Testis (tissue), 3 donors: Measurements from ENCODE around the gene SMAGP. TPM values are rescaled to one million over a fixed set of nuclear protein-coding genes. Genes with fewer than 3 reads are reported as not detected.

ENCODE experiments used
- DNase-seq: peaks from one replicate; pipeline ENCODE4 v3.0.0-alpha.2; 2019
- H3K27ac ChIP-seq, 2 donors: fragments of 200-600 bp; sonication (generic); one replicate each; pipeline ENCODE4 v1.5.1; 2019
- H3K27me3 ChIP-seq: fragments of 200-600 bp; sonication (generic); one replicate; pipeline ENCODE4 v1.5.1; 2019
- H3K36me3 ChIP-seq: fragments of 200-600 bp; sonication (generic); one replicate; pipeline ENCODE4 v1.5.1; 2017; ENCODE audit warnings: low read depth; ENCODE audit errors: missing control alignments
- H3K4me1 ChIP-seq: fragments of 200-600 bp; sonication (generic); one replicate; pipeline ENCODE4 v1.5.1; 2019
- H3K4me3 ChIP-seq, 2 donors: fragments of 200-600 bp; sonication (generic); one replicate each; pipeline ENCODE4 v1.5.1; 2017 to 2019
- H3K9me3 ChIP-seq: fragments of 200-600 bp; sonication (generic); one replicate; pipeline ENCODE4 v1.5.1; 2017
- POLR2A ChIP-seq: fragments of 450-650 bp; IDR thresholded peaks from one replicate; pipeline ENCODE4 v1.6.1; 2017; ENCODE audit warnings: antibody characterized with exemption, mild to moderate bottlenecking, moderate library complexity
- WGBS, 2 donors: methylation state at CpG; one replicate each; pipeline ENCODE4 v1.1.5; 2018; 5-methylcytosine and 5-hydroxymethylcytosine counted together
- intact Hi-C: fragments of 100-400 bp; cut with DNase I; formaldehyde crosslinking; loops from one replicate; pipeline ENCODE4 v1.15.1; 2023; ENCODE audit warnings: low total_unique reads
- polyA plus RNA-seq: library from polyadenylated mRNA; stranded (reverse); fragments of 350-450 nt; fragmentation: Illumina TruSeq; extraction: RNeasy Lipid Tissue Mini Kit (QIAGEN cat#74804); gene quantifications from one replicate; pipeline ENCODE4 v1.2.3, GENCODE V29; 2014; ENCODE audit warnings: low read depth, low replicate concordance; ENCODE audit not compliant: insufficient read depth
- total RNA-seq, 2 donors: library from RNA; depleted of rRNA; stranded (reverse); fragments of >200 nt; gene quantifications; one replicate each; pipeline ENCODE4 v1.2.3, GENCODE V29; 2016
- TF ChIP-seq, protein P1 (sequence below), 3 experiments: fragments of 450-650 bp in 2 of 3; fragments of 200-600 bp in 1 of 3; sonication (generic) in 1 of 3; IDR thresholded peaks; one replicate each; pipeline ENCODE4 v1.5.1; 2016 to 2019; ENCODE audit warnings: antibody characterized with exemption in 3 of 3, mild to moderate bottlenecking in 2 of 3, moderate library complexity in 1 of 3

SMAGP gene
- total and polyA plus RNA-seq, 3 donors from 2014 or later: 12.2 to 16.0 (median 13.5) TPM

DNA sequence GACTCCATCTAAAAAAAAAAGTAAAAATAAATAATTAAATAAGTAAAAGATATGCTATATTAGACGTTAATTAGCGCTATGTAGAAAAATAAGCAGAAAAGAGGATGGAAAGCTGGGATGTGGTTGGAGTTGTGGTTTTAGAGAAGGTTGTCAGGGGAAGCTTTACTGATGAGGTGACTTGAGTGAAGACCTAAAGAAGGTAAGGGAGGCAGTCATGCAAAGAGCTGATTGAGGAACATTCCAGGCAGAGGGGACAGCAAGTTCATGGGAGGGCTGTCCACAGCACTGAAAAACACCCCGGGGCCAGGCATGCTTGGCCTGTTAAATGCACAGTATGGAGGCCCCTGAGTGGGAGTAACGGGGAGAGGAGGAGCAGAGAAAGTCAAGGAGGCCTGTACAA lies 15.7 kb downstream of the SMAGP start:
- WGBS, 2 donors: 83% methylated on average over 4 of the region's 4 CpGs
- Histone ChIP-seq H3K27me3 (no peaks in the 10 kb centered on the region), H3K4me3 (no peak overlapping the region), H3K36me3 (no peaks in the 10 kb centered on the region), H3K9me3 (no peaks in the 10 kb centered on the region), H3K27ac (no peak overlapping the region), H3K4me1 (no peaks in the 10 kb centered on the region)
- TF ChIP-seq POLR2A: no peak
- TF ChIP-seq, protein P1, sequence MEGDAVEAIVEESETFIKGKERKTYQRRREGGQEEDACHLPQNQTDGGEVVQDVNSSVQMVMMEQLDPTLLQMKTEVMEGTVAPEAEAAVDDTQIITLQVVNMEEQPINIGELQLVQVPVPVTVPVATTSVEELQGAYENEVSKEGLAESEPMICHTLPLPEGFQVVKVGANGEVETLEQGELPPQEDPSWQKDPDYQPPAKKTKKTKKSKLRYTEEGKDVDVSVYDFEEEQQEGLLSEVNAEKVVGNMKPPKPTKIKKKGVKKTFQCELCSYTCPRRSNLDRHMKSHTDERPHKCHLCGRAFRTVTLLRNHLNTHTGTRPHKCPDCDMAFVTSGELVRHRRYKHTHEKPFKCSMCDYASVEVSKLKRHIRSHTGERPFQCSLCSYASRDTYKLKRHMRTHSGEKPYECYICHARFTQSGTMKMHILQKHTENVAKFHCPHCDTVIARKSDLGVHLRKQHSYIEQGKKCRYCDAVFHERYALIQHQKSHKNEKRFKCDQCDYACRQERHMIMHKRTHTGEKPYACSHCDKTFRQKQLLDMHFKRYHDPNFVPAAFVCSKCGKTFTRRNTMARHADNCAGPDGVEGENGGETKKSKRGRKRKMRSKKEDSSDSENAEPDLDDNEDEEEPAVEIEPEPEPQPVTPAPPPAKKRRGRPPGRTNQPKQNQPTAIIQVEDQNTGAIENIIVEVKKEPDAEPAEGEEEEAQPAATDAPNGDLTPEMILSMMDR (IDR thresholded peaks at IDR 0.05): no peak
- intact Hi-C loops: no loop called here
- no peak for DNase-seq

- WGBS, 2 donors: 100% methylated on average over 1 of the region's 1 CpG
- H3K4me3 ChIP-seq: no peak overlapping the region
- intact Hi-C loops: no loop called here
- DNase-seq: no peak
- no peaks in the 10 kb centered on the region for H3K9me3 ChIP-seq
- no peaks in the 10 kb centered on the region for H3K36me3 ChIP-seq
- no peaks in the 10 kb centered on the region for H3K27me3 ChIP-seq
- no peak for TF ChIP-seq POLR2A
- TF ChIP-seq, protein P1 (IDR thresholded peaks at IDR 0.05): no peak
- no peak overlapping the region for H3K27ac ChIP-seq
- no peaks in the 10 kb centered on the region for H3K4me1 ChIP-seq
These were observed 16.9 kb downstream of the SMAGP start for GRCh38 chr12:51253276-51253675.

- Histone ChIP-seq H3K36me3 (no peaks in the 10 kb centered on the region), H3K4me1 (peaks cover 5% of the 10 kb centered on the region), H3K4me3 (no peak overlapping the region), H3K27me3 (no peaks in the 10 kb centered on the region), H3K27ac (no peak overlapping the region), H3K9me3 (no peaks in the 10 kb centered on the region)
- intact Hi-C loops: no loop called here
- TF ChIP-seq, protein P1 (IDR thresholded peaks at IDR 0.05): no peak
- TF ChIP-seq POLR2A: no peak
- DNase-seq: no peak
- WGBS, 2 donors: 66 to 78% methylated on average over 13 to 14 of the region's 14 CpGs
These were observed 22.6 kb downstream of the SMAGP start for GRCh38 chr12:51247523-51248206.

GRCh38 chr12:51246254-51246853 lies 23.9 kb downstream of the SMAGP start:
- no peak overlapping the region for H3K27ac ChIP-seq
- H3K4me1 ChIP-seq: peaks cover 5% of the 10 kb centered on the region
- H3K9me3 ChIP-seq: no peaks in the 10 kb centered on the region
- H3K36me3 ChIP-seq: no peaks in the 10 kb centered on the region
- DNase-seq: no peak
- TF ChIP-seq, protein P1 (IDR thresholded peaks at IDR 0.05): no peak
- no peak for TF ChIP-seq POLR2A
- 66 to 68% methylated on average over 7 of the region's 7 CpGs for WGBS, 2 donors
- H3K4me3 ChIP-seq: no peak overlapping the region
- H3K27me3 ChIP-seq: no peaks in the 10 kb centered on the region
- intact Hi-C loops: no loop called here
